T-cell (primary cell): Measurements from ENCODE around the gene GNPAT. TPM values are rescaled to one million over a fixed set of nuclear protein-coding genes. Genes with fewer than 3 reads are reported as not detected.

Source experiments
- ATAC-seq, 4 experiments: fragments of 200-7000 bp in 3 of 4; fragments of 150-1000 bp in 1 of 4; cut with Tn5 transposase; replicated peaks in 1 of 4; 1 replicate in 3 of 4; 2 replicates in 1 of 4; pipeline ENCODE4 v1.10.0; 2021; ENCODE audit warnings: moderate library complexity in 3 of 4, mild to moderate bottlenecking in 2 of 4, moderate number of reproducible peaks in 1 of 4
- CTCF ChIA-PET, 2 donors: fragments of 300-600 bp; sonication (Branson Sonifier 250); formaldehyde crosslinking; loops; one replicate each; lab custom pipeline; 2022; ENCODE audit warnings: antibody characterized with exemption in 2 of 2; lab: Charles Lee
- POLR2A ChIA-PET, 2 donors: fragments of 300-600 bp; sonication (Branson Sonifier 250); formaldehyde crosslinking; loops; one replicate each; lab custom pipeline; 2022; ENCODE audit warnings: antibody characterized with exemption in 2 of 2; lab: Charles Lee
- DNase-seq, 35 experiments: peaks; one replicate each; pipeline versions ENCODE4 v3.0.0 to v3.0.0-alpha.2; 2013 to 2023
- H3K27ac ChIP-seq: one replicate; pipeline ENCODE4 v1.5.1; 2013; ENCODE audit warnings: low read length
- H3K27me3 ChIP-seq, 2 experiments: replicated peaks in 1 of 2; 1 replicate in 1 of 2; 2 replicates in 1 of 2; pipeline versions ENCODE4 v1.6.1 to v1.7.0; 2013; ENCODE audit warnings: low read length in 1 of 2, mixed read lengths in 1 of 2; ENCODE audit not compliant: control insufficient read depth in 2 of 2, insufficient read depth in 2 of 2; ENCODE audit errors: extremely low read depth in 1 of 2
- H3K36me3 ChIP-seq, 2 donors: 1 replicate in 1 of 2; 2 replicates in 1 of 2; pipeline versions ENCODE4 v1.6.1 to v1.7.0; 2013; ENCODE audit warnings: low read length in 1 of 2; ENCODE audit not compliant: control insufficient read depth in 2 of 2, insufficient read depth in 1 of 2; ENCODE audit errors: extremely low read depth in 1 of 2
- H3K4me1 ChIP-seq, 2 experiments: 1 replicate in 1 of 2; 2 replicates in 1 of 2; pipeline versions ENCODE4 v1.6.1 to v1.7.0; 2013; ENCODE audit warnings: low read length in 2 of 2, mixed read lengths in 1 of 2; ENCODE audit not compliant: insufficient read depth in 2 of 2, control insufficient read depth in 1 of 2; ENCODE audit errors: extremely low read depth in 1 of 2
- H3K4me3 ChIP-seq, 2 donors: 1 replicate in 1 of 2; 2 replicates in 1 of 2; pipeline versions ENCODE4 v1.5.1 to v1.7.0; 2013; ENCODE audit warnings: mild to moderate bottlenecking in 2 of 2, low read length in 1 of 2, moderate library complexity in 1 of 2; ENCODE audit not compliant: control insufficient read depth in 1 of 2; ENCODE audit errors: extremely low read depth in 1 of 2
- H3K9me3 ChIP-seq: 2 replicates; pipeline ENCODE4 v1.7.0; 2013
- H3K27ac Mint-ChIP-seq, 2 donors: one replicate each; pipeline ENCODE4 v1.8.0; 2020 to 2021; ENCODE audit warnings: mild to moderate bottlenecking in 2 of 2, mixed read lengths in 2 of 2
- H3K27me3 Mint-ChIP-seq, 2 donors: one replicate each; pipeline ENCODE4 v1.8.0; 2021 to 2022; ENCODE audit warnings: mixed read lengths in 2 of 2
- H3K36me3 Mint-ChIP-seq: one replicate; pipeline ENCODE4 v1.8.0; 2021; ENCODE audit warnings: mixed read lengths
- H3K4me1 Mint-ChIP-seq, 3 donors: one replicate each; pipeline ENCODE4 v1.8.0; 2020 to 2022; ENCODE audit warnings: mixed read lengths in 3 of 3, mild to moderate bottlenecking in 1 of 3
- H3K4me3 Mint-ChIP-seq, 3 donors: one replicate each; pipeline ENCODE4 v1.8.0; 2020 to 2022; ENCODE audit warnings: mild to moderate bottlenecking in 3 of 3, mixed read lengths in 3 of 3, moderate library complexity in 3 of 3
- H3K9me3 Mint-ChIP-seq, 3 donors: one replicate each; pipeline ENCODE4 v1.8.0; 2020 to 2022; ENCODE audit warnings: mixed read lengths in 3 of 3
- WGBS: methylation state at CpG from one replicate; pipeline ENCODE4 v1.1.5; 2013; ENCODE audit warnings: missing lambda C conversion rate; ENCODE audit not compliant: insufficient coverage; 5-methylcytosine and 5-hydroxymethylcytosine counted together
- total RNA-seq, 35 experiments: library from RNA in 6 of 35; stranded (reverse) in 6 of 35; fragments of 120-200 nt in 1 of 35; gene quantifications; one replicate each; pipeline versions ENCODE4 v1.2.1 to v1.2.4 and lab custom pipeline; 2013 to 2026

GNPAT gene
- total RNA-seq, 5 donors from 2014 or later (not counting 1 experiment from before 2014, with no cell fraction given) = 23.7 to 36.9 (median 35.5) TPM

DNA sequence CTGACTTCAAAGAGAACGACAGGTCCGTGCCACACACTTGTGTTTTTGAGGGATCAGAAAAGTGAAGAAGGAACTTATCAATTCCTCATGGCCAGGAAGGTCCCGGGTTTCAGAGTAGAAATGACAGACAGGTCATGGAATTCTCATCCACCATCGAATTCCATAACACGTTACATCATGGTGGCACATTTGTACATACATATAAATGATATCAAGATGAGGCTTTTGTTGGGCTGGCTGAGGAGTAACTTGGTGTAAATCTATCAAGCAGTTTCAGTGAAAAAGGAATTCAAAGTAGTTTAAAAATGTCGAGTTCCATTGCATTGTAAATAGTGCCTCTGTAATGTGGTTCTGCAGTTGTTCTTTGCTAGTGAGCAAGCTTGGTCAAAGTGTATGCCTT lies 22.9 kb upstream of the GNPAT start:
- H3K4me1 ChIP-seq = peaks cover 0 to 8% of the 10 kb centered on the region in 2 experiments
- CTCF ChIA-PET = interaction anchor here in 1 of 2 donors (0.6 kb wide), 1 partner anchor 1553 kb away, joined by 3 read pairs; no protein-coding TSS in a partner anchor
- peaks cover 0 to 18% of the 10 kb centered on the region in 2 experiments for H3K27me3 ChIP-seq
- POLR2A ChIA-PET = no interaction called here
- H3K4me1 Mint-ChIP-seq = peaks cover 4 to 8% (median 4%) of the 10 kb centered on the region in 3 donors
- peaks cover 5% of the 10 kb centered on the region for H3K36me3 Mint-ChIP-seq
- H3K4me3 Mint-ChIP-seq = no peak overlapping the region
- no peak overlapping the region for H3K27ac Mint-ChIP-seq
- H3K27ac ChIP-seq = no peak overlapping the region
- peaks cover 0 to 2% of the 10 kb centered on the region in 2 donors for H3K27me3 Mint-ChIP-seq
- ATAC-seq (no peak), DNase-seq (no peak)
- no peaks in the 10 kb centered on the region for H3K36me3 ChIP-seq
- no peaks in the 10 kb centered on the region for H3K9me3 Mint-ChIP-seq
- no peak overlapping the region for H3K4me3 ChIP-seq
- 100% methylated on average over 2 of the region's 6 CpGs for WGBS
- H3K9me3 ChIP-seq = no peaks in the 10 kb centered on the region

DNA sequence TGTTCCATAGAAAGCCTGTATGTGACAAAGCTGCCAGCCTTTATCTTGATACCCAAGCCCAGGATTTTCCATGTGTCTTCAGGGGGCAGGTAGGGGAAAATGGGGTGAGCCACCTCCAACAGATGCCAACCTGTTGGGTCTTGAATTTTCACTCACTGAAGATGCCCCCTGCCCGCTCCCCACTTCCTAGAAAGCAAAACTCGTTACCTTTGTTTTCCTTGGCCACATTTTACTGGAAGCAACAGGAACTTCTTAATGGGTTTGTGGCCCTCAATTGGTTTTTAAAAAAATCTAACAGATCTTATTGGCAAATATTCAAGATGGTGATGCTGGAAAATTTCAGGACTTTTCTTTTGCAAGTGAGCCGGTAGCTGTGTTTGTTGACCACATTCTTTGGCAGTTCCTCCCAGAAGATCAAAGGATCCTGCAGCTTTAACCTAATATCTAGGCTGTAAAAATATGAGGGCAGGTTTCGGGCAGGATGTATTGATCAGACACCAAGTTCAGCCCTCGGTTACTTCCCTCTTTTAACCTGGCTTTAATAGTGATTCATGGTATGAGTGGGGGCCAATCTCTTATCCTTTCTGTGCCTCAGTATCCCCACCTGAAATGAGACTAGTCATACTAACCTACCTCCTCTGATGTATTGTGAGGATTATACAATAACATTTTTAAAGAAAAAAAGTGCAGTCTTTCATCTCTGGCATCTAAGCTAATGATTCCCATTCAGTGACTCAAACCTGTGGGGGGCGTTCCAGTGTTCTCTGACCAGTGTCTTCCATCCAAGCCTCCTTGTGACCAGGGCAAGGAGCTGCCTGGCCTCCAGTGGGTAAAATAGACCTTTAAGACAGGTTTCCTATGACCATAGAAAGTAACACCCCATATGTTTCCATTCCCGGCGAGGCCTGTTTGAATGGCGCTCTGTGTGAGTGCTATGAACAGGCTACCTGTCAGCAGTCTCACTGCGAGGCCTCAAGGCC lies 21.3 kb upstream of the GNPAT start:
- Mint-ChIP-seq H3K9me3 (no peaks in the 10 kb centered on the region), H3K27ac (no peak overlapping the region), H3K4me3 (no peak overlapping the region), H3K27me3 (peaks cover 0 to 2% of the 10 kb centered on the region in 2 donors), H3K4me1 (peaks cover 4 to 8% (median 4%) of the 10 kb centered on the region in 3 donors), H3K36me3 (peaks cover 13% of the 10 kb centered on the region)
- DNase-seq = no peak
- ChIA-PET POLR2A (no interaction called here), CTCF (interaction anchor here in 1 of 2 donors (1.3 kb wide), 1 partner anchor 10 kb away, joined by 3 read pairs; no protein-coding TSS in a partner anchor)
- Histone ChIP-seq H3K9me3 (no peaks in the 10 kb centered on the region), H3K27me3 (peaks cover 0 to 14% of the 10 kb centered on the region in 2 experiments), H3K4me3 (no peak overlapping the region), H3K4me1 (peaks cover 0 to 8% of the 10 kb centered on the region in 2 experiments), H3K27ac (no peak overlapping the region), H3K36me3 (peaks cover 0 to 13% of the 10 kb centered on the region in 2 donors)
- ATAC-seq = no peak
- WGBS = no CpG with 5 or more reads among the region's 10 CpGs

DNA sequence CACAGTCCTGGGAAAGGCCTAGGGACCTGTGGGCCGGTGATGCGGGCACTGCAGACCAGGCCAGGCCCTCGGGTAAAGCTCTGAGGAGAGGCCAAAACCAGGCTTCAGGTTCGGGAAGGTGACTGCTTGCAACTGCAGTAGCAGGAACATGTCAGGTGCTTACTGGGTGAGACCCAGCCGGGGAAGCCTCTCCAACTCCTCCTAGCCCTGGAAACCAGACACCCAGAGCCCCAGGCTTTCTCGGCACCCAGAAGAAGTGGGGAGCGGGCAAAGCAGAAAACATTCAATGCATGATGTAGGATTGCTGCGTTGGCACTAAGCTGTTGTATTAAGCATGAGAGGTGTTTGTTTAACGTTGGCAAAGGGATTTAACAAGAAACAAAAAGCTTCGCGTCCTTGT lies 20.2 kb upstream of the GNPAT start:
- no peak overlapping the region for H3K27ac ChIP-seq
- peaks cover 0 to 24% of the 10 kb centered on the region in 2 donors for H3K36me3 ChIP-seq
- H3K27ac Mint-ChIP-seq = no peak overlapping the region
- no peaks in the 10 kb centered on the region for H3K4me1 ChIP-seq
- peaks cover 0 to 11% of the 10 kb centered on the region in 2 experiments for H3K27me3 ChIP-seq
- no peaks in the 10 kb centered on the region for H3K9me3 Mint-ChIP-seq
- 85% methylated on average over 5 of the region's 11 CpGs for WGBS
- no peaks in the 10 kb centered on the region for H3K9me3 ChIP-seq
- no peak for DNase-seq
- ATAC-seq = no peak
- H3K4me3 Mint-ChIP-seq = no peak overlapping the region
- peaks cover 0 to 3% (median 0%) of the 10 kb centered on the region in 3 donors for H3K4me1 Mint-ChIP-seq
- peaks cover 0 to 2% of the 10 kb centered on the region in 2 donors for H3K27me3 Mint-ChIP-seq
- POLR2A ChIA-PET = no interaction called here
- no peak overlapping the region for H3K4me3 ChIP-seq
- peaks cover 23% of the 10 kb centered on the region for H3K36me3 Mint-ChIP-seq
- CTCF ChIA-PET = no interaction called here

DNA sequence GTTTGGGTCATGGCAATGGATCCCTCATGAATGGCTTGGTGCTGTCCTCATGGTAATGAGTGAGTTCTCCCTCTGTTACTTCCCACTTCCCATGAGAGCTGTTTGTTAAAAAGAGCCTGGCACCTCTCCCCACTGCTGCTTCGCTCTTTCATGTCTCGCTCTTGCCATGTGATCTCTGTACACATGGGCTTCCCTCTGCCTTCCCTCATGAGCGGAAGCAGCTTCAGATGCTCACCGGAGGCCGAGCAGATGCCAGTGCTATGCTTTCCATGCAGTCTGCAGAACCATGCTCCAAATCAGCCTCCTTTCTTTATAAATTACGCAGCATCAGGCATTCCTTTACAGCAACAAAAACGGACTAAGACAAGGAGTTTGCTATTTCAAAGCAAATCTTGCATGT lies 14.9 kb upstream of the GNPAT start:
- DNase-seq (no peak), ATAC-seq (no peak)
- H3K36me3 Mint-ChIP-seq = peaks cover 53% of the 10 kb centered on the region
- WGBS = 96% methylated on average over 7 of the region's 7 CpGs
- peaks cover 12 to 18% (median 16%) of the 10 kb centered on the region in 3 donors for H3K4me1 Mint-ChIP-seq
- Histone ChIP-seq H3K27ac (no peak overlapping the region), H3K36me3 (peaks cover 12 to 62% of the 10 kb centered on the region in 2 donors), H3K27me3 (no peaks in the 10 kb centered on the region), H3K4me1 (no peaks in the 10 kb centered on the region), H3K9me3 (no peaks in the 10 kb centered on the region), H3K4me3 (no peak overlapping the region)
- H3K9me3 Mint-ChIP-seq = no peaks in the 10 kb centered on the region
- CTCF ChIA-PET = no interaction called here
- no peak overlapping the region for H3K4me3 Mint-ChIP-seq
- H3K27ac Mint-ChIP-seq = no peak overlapping the region
- no peaks in the 10 kb centered on the region for H3K27me3 Mint-ChIP-seq
- POLR2A ChIA-PET = no interaction called here

DNA sequence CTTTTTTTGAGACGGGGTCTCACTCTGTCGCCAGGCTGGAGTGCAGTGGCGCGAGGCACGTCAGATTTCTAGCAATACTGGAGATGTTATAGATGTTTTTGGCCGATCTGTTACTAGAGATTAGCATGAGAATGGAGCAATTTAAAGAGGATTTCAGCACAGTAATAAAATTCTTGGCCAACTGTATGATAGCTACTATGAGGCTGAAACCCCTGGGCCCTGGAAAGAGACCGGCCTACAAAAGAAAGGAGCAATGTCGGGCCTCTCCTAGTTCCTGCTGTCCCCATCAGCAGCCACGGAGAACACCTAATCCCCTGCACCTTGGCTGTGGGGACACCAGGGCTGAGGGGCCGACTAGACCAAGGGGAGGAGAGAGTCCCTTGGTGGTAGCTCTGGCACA lies 9.5 kb upstream of the GNPAT start:
- 96% methylated on average over 7 of the region's 10 CpGs for WGBS
- Mint-ChIP-seq H3K27me3 (no peaks in the 10 kb centered on the region), H3K9me3 (no peaks in the 10 kb centered on the region), H3K4me1 (peaks cover 30 to 58% (median 52%) of the 10 kb centered on the region in 3 donors), H3K27ac (no peak overlapping the region), H3K36me3 (peaks cover 50% of the 10 kb centered on the region), H3K4me3 (no peak overlapping the region)
- H3K9me3 ChIP-seq = no peaks in the 10 kb centered on the region
- POLR2A ChIA-PET = no interaction called here
- peaks cover 7 to 54% of the 10 kb centered on the region in 2 donors for H3K36me3 ChIP-seq
- DNase-seq (no peak), ATAC-seq (no peak)
- H3K27me3 ChIP-seq = no peaks in the 10 kb centered on the region
- H3K4me3 ChIP-seq = no peak overlapping the region
- CTCF ChIA-PET = no interaction called here
- H3K4me1 ChIP-seq = no peaks in the 10 kb centered on the region
- H3K27ac ChIP-seq = no peak overlapping the region

DNA sequence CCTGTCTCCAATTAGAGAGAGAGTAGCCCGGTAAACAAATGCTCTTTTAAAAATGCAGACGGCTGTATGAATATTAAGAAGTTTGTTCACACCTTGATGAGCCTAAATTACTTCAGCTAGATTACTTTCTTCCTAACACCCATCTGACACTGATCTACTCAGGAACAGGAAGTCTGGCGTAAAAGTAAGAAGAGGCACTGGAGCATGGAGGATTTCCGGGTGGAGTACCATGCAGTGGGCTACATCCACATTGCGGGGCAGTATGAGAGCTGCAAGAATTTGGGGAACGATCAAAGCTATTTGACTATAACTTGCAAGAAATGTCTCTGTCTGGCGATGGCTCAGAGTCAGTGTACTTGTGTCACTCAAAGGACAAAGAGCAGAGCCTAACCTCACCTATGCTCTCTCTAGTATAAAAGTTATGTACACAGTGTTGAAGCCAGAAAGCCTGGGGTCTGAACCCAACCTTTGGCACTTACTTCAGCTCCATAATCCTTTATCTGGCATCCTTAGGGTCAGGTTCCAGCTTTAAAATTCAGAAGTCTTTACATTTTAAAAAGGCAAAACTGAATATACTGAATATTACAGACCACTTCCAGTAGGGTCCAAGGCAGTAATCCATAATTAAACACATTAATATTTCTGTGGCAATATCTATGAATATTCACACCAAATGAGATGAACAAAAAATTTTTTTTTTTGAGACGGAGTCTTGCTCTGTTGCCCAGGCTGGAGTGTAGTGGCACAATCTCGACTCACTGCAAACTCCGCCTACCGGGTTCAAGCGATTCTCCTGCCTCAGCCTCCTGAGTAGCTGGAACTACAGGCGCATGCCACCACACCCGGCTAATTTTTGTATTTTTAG lies 7.9 kb upstream of the GNPAT start:
- no peaks in the 10 kb centered on the region for H3K27me3 Mint-ChIP-seq
- no peak overlapping the region for H3K27ac Mint-ChIP-seq
- no peaks in the 10 kb centered on the region for H3K9me3 Mint-ChIP-seq
- ChIA-PET CTCF (no interaction called here), POLR2A (no interaction called here)
- peaks cover 44 to 69% (median 65%) of the 10 kb centered on the region in 3 donors for H3K4me1 Mint-ChIP-seq
- H3K4me1 ChIP-seq = peaks cover 0 to 2% of the 10 kb centered on the region in 2 experiments
- H3K4me3 ChIP-seq = no peak overlapping the region
- H3K4me3 Mint-ChIP-seq = no peak overlapping the region
- no peak for ATAC-seq
- peaks cover 51% of the 10 kb centered on the region for H3K36me3 Mint-ChIP-seq
- DNase-seq = no peak
- H3K36me3 ChIP-seq = peaks cover 0 to 50% of the 10 kb centered on the region in 2 donors
- WGBS = 95% methylated on average over 9 of the region's 14 CpGs
- no peaks in the 10 kb centered on the region for H3K27me3 ChIP-seq
- H3K27ac ChIP-seq = no peak overlapping the region
- H3K9me3 ChIP-seq = no peaks in the 10 kb centered on the region
